Suppressor macrophage (primary cell): ENCODE measurements around the gene FOXA1.
"Not testable (repeated sequence)": the region's sequence is repeated elsewhere in the genome, so short reads cannot be mapped to it uniquely, and the experiment has no call there.

Source experiments
- DNase-seq, 4 experiments: peaks; one replicate each; pipeline ENCODE4 v3.0.0-alpha.2; 2020 to 2022

Gene FOXA1

GRCh38 chr14:37555596-37555995, 39.5 kb downstream of the FOXA1 start:
- not testable (repeated sequence) for DNase-seq

DNA sequence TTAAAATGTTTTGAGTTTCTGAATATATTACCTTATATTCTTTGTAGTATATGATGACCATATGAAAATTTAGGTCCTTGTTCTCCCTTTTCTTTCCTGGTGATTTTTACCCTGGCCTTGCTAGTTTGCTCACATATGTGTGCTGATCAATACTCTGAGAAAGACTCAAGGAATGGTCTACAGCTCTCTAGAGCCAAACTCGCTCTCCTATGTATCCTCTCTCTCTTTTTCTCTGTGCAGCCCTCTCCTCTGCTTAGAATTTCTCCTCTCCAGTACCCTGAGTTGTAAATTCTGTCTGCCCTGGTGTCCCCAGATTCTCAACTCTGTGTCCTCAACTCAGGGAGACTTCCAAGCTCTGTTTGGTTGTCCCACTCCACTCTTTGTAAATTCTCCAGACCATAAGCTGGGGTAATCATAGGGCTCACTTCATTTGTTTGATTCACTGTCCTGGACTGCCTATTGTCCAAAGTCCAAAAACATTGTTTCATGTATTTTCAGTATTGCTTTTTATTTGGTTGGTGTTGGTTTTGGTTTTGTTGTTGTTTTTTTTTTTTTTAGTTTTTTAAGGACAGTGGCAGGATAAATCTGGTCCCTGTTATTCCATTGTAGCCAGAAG, 41.0 kb downstream of the FOXA1 start:
- DNase-seq, result no peak

GRCh38 chr14:37551119-37551518, 43.9 kb downstream of the FOXA1 start:
- no peak for DNase-seq

- DNase-seq, result no peak
Measured at GRCh38 chr14:37550511-37550910, 44.5 kb downstream of the FOXA1 start.

- no peak for DNase-seq
Measured at GRCh38 chr14:37546621-37547447, 48.2 kb downstream of the FOXA1 start.

GRCh38 chr14:37545174-37545573, 49.9 kb downstream of the FOXA1 start:
- no peak for DNase-seq

DNA sequence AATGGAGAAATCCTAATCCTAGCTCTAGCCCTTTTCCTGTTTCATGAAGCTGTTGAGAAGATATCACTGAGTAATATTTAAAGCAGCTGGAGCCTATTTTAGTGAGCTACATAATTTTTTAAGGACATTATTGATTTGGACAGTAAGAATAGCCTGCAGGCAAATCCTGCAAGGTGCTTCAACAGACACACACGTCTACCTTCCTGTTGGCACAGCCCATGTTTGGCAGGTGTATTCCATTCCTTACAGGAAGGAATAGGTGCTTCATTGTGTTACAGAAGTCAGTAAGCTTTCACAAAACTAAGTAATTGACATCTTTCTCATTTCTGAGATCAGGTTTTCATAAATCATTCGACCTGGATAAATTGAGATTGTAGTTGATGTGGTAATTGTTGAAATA, 50.6 kb downstream of the FOXA1 start:
- DNase-seq, result no peak

DNA sequence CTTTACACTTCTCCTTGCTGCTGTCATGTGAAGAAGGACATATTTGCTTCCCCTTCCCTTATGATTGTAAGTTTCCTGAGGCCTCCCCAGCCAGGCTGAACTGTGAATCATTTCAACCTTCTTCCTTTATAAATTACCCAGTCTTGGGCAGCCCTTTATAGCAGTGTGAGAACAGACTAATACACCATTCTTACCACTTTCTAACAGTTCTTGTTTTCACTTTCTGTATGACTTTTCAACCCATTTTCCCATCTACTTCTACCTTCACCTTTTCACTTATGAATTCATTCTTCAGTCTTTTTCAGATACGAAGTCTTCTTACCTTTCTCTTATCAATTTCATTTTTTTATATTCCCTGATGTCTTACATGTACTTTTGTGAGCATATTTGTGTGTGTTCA, 55.1 kb downstream of the FOXA1 start:
- DNase-seq, result no peak
